B cell (primary cell): ENCODE results near the gene PCK2. TPM values are rescaled to one million over a fixed set of nuclear protein-coding genes. Genes with fewer than 3 reads are reported as not detected.

ENCODE experiments used
- ATAC-seq: fragments of 200-7000 bp; cut with Tn5 transposase; one replicate; pipeline ENCODE4 v1.10.0; 2021; ENCODE audit warnings: low read depth, mild to moderate bottlenecking, moderate number of reproducible peaks, moderate library complexity
- CTCF ChIA-PET: fragments of 350-600 bp; sonication (Branson Sonifier 250); formaldehyde crosslinking; loops from one replicate; lab custom pipeline; 2021; ENCODE audit warnings: antibody characterized with exemption, inconsistent platforms; lab: Charles Lee
- POLR2A ChIA-PET: fragments of 350-600 bp; sonication (Branson Sonifier 250); formaldehyde crosslinking; loops from one replicate; lab custom pipeline; 2021; ENCODE audit warnings: antibody characterized with exemption; lab: Charles Lee
- DNase-seq: peaks from one replicate; pipeline ENCODE4 v3.0.0; 2013
- H2AFZ ChIP-seq: 2 replicates; pipeline ENCODE4 v1.6.1; 2012; ENCODE audit warnings: mild to moderate bottlenecking, low read depth, low read length; ENCODE audit not compliant: insufficient read depth, poor library complexity, severe bottlenecking
- H3K27ac ChIP-seq, 2 donors: 1 replicate in 1 of 2; 2 replicates in 1 of 2; pipeline ENCODE4 v1.5.1; 2012 to 2013; ENCODE audit warnings: low read length in 2 of 2, mild to moderate bottlenecking in 2 of 2, moderate library complexity in 1 of 2
- H3K27me3 ChIP-seq, 4 experiments: fragments of 200-600 bp in 1 of 4; sonication (generic) in 1 of 4; replicated peaks in 1 of 4; 1 replicate in 2 of 4; 2 replicates in 2 of 4; pipeline versions ENCODE4 v1.6.1 to v1.7.0; 2013 to 2016; ENCODE audit warnings: low read length in 3 of 4, mild to moderate bottlenecking in 2 of 4, mixed read lengths in 1 of 4, moderate library complexity in 1 of 4; ENCODE audit not compliant: insufficient read depth in 4 of 4, control insufficient read depth in 3 of 4; ENCODE audit errors: control extremely low read depth in 1 of 4
- H3K36me3 ChIP-seq, 2 experiments: replicated peaks in 1 of 2; 1 replicate in 1 of 2; 2 replicates in 1 of 2; pipeline versions ENCODE4 v1.6.1 to v1.7.1; 2013; ENCODE audit warnings: low read length in 1 of 2; ENCODE audit not compliant: insufficient read depth in 2 of 2, control insufficient read depth in 1 of 2; ENCODE audit errors: control extremely low read depth in 1 of 2, extremely low read depth in 1 of 2
- H3K4me1 ChIP-seq, 2 donors: fragments of 200-600 bp in 1 of 2; sonication (generic) in 1 of 2; 1 replicate in 1 of 2; 2 replicates in 1 of 2; pipeline versions ENCODE4 v1.5.1 to v1.6.1; 2013 to 2017; ENCODE audit warnings: low read length in 2 of 2; ENCODE audit not compliant: control insufficient read depth in 2 of 2, insufficient read depth in 2 of 2
- H3K4me2 ChIP-seq: replicated peaks from 2 replicates; pipeline ENCODE3; 2012; ENCODE audit warnings: mild to moderate bottlenecking, low read depth, low read length; ENCODE audit not compliant: poor library complexity, severe bottlenecking
- H3K4me3 ChIP-seq, 5 experiments: fragments of 200-600 bp in 1 of 5; sonication (generic) in 1 of 5; 1 replicate in 3 of 5; 2 replicates in 2 of 5; pipeline versions ENCODE4 v1.5.1 to v1.7.0; 2011 to 2016; ENCODE audit warnings: low read length in 4 of 5, mild to moderate bottlenecking in 4 of 5, low read depth in 2 of 5, control low read depth in 1 of 5, moderate library complexity in 1 of 5; ENCODE audit not compliant: insufficient read depth in 1 of 5; ENCODE audit errors: control extremely low read depth in 1 of 5, extremely low read depth in 1 of 5
- H3K79me2 ChIP-seq: fragments of 200-600 bp; sonication (generic); one replicate; pipeline ENCODE4 v1.6.0; 2016; ENCODE audit warnings: low read length; ENCODE audit not compliant: control insufficient read depth, insufficient read depth
- H3K9ac ChIP-seq: fragments of 200-600 bp; sonication (generic); 2 replicates; pipeline ENCODE4 v1.6.1; 2017; ENCODE audit warnings: mild to moderate bottlenecking, low read length, moderate library complexity
- H3K9me3 ChIP-seq, 3 donors: one replicate each; pipeline versions ENCODE4 v1.6.1 to v1.7.1; 2013; ENCODE audit warnings: low read length in 2 of 3; ENCODE audit not compliant: control insufficient read depth in 2 of 3, insufficient read depth in 1 of 3; ENCODE audit errors: control extremely low read depth in 1 of 3
- H4K20me1 ChIP-seq: 2 replicates; pipeline ENCODE4 v1.6.0; 2012; ENCODE audit warnings: mild to moderate bottlenecking, low read length; ENCODE audit not compliant: insufficient read depth, control insufficient read depth, poor library complexity, severe bottlenecking
- H3K27ac Mint-ChIP-seq: one replicate; pipeline ENCODE4 v1.8.0; 2021; ENCODE audit warnings: mixed read lengths
- H3K27me3 Mint-ChIP-seq: one replicate; pipeline ENCODE4 v1.8.0; 2021; ENCODE audit warnings: mixed read lengths
- H3K4me1 Mint-ChIP-seq: one replicate; pipeline ENCODE4 v1.8.0; 2021; ENCODE audit warnings: mixed read lengths
- H3K4me3 Mint-ChIP-seq: one replicate; pipeline ENCODE4 v1.8.0; 2021; ENCODE audit warnings: mixed read lengths
- H3K9me3 Mint-ChIP-seq: one replicate; pipeline ENCODE4 v1.8.0; 2022; ENCODE audit warnings: mixed read lengths; ENCODE audit not compliant: insufficient read depth
- EZH2 ChIP-seq: IDR thresholded peaks from 2 replicates; pipeline ENCODE4 v1.6.1; 2012; ENCODE audit warnings: borderline replicate concordance, low read depth, mild to moderate bottlenecking, moderate library complexity, low read length; ENCODE audit not compliant: insufficient read depth, poor library complexity, severe bottlenecking
- WGBS: methylation state at CpG from one replicate; pipeline ENCODE4 v1.1.5; 2013; ENCODE audit warnings: missing lambda C conversion rate; ENCODE audit not compliant: insufficient coverage; 5-methylcytosine and 5-hydroxymethylcytosine counted together
- intact Hi-C: fragments of 100-400 bp; cut with micrococcal nuclease; formaldehyde crosslinking; loops from one replicate; pipeline ENCODE4 v1.10.0; 2022
- polyA plus RNA-seq: library from polyadenylated mRNA; depleted of rRNA; stranded (reverse); fragments of >200 nt; gene quantifications from 2 replicates; pipeline ENCODE4 v1.2.3, GENCODE V29; 2012
- total RNA-seq, 2 donors: library from RNA; stranded (reverse); fragments of 120-200 nt in 1 of 2; gene quantifications; 1 replicate in 1 of 2; 2 replicates in 1 of 2; pipeline versions ENCODE4 v1.2.3 to v1.2.4, GENCODE V29; 2013 to 2022
- TF ChIP-seq, protein P1 (sequence below): fragments of 200-600 bp; IDR thresholded peaks from one replicate; pipeline ENCODE4 v1.8.0; 2022; ENCODE audit warnings: antibody characterized with exemption, mild to moderate bottlenecking

PCK2 gene
- total and polyA plus RNA-seq, 2 donors (not counting 1 experiment from before 2014, with no cell fraction given) = 40.4 to 58.4 TPM

- Histone ChIP-seq H3K79me2 (peaks cover 48% of the 10 kb centered on the region), H3K4me1 (peaks cover 19 to 29% of the 10 kb centered on the region in 2 donors), H3K4me2 (peak overlapping the region; percentile 95), H3K9ac (peak overlapping the region; percentile 98), H3K4me3 (peak overlapping the region; percentile 88 to 99 (median 97)), H3K27me3 (no peaks in the 10 kb centered on the region), H2AFZ (peak overlapping the region; percentile 82), H3K27ac (peak overlapping the region; percentile 99 to 100), H4K20me1 (peaks cover 13% of the 10 kb centered on the region), H3K36me3 (peaks cover 0 to 24% of the 10 kb centered on the region in 2 experiments), H3K9me3 (no peaks in the 10 kb centered on the region)
- ChIA-PET CTCF (interaction anchor here (0.8 to 4.1 kb wide), 25 partner anchors 9 to 317 kb away, joined by 3 to 37 read pairs (median 6); partner anchors contain the start of genes CARMIL3, CIDEB, EMC9 and IPO4), POLR2A (interaction anchor here (0.5 to 2.9 kb wide), 20 partner anchors 12 to 1019 kb away, joined by 3 to 49 read pairs (median 4); partner anchors contain the start of genes ACIN1, CBLN3, CHMP4A and EMC9)
- Mint-ChIP-seq H3K9me3 (no peaks in the 10 kb centered on the region), H3K27ac (peak overlapping the region; percentile 100), H3K4me1 (peaks cover 27% of the 10 kb centered on the region), H3K4me3 (peak overlapping the region; percentile 93), H3K27me3 (no peaks in the 10 kb centered on the region)
- TF ChIP-seq EZH2 = no peak
- TF ChIP-seq, protein P1, sequence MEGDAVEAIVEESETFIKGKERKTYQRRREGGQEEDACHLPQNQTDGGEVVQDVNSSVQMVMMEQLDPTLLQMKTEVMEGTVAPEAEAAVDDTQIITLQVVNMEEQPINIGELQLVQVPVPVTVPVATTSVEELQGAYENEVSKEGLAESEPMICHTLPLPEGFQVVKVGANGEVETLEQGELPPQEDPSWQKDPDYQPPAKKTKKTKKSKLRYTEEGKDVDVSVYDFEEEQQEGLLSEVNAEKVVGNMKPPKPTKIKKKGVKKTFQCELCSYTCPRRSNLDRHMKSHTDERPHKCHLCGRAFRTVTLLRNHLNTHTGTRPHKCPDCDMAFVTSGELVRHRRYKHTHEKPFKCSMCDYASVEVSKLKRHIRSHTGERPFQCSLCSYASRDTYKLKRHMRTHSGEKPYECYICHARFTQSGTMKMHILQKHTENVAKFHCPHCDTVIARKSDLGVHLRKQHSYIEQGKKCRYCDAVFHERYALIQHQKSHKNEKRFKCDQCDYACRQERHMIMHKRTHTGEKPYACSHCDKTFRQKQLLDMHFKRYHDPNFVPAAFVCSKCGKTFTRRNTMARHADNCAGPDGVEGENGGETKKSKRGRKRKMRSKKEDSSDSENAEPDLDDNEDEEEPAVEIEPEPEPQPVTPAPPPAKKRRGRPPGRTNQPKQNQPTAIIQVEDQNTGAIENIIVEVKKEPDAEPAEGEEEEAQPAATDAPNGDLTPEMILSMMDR = no peak
- WGBS = under 1% methylated on average over 42 of the region's 42 CpGs
- peak; percentile 12 for ATAC-seq
- intact Hi-C loops = loop anchor here (1.0 to 10.0 kb wide), 13 partner anchors 20 to 559 kb away; partner anchors contain the start of genes CHMP4A, EMC9, GMPR2 and IPO4
- no peak for DNase-seq
Observed at GRCh38 chr14:24113801-24114531, 19.9 kb downstream of the PCK2 start.
